IMR-90 (cell line): ENCODE results near the gene CSRP2.

Experiments
- BHLHE40 ChIP-seq: fragments of 150-350 bp; IDR thresholded peaks from 2 replicates; pipeline ENCODE4 v1.6.1; 2016; ENCODE audit warnings: mild to moderate bottlenecking, low read depth, low read length
- MAFK ChIP-seq: IDR thresholded peaks from 2 replicates; pipeline ENCODE4 v1.6.1; 2012; ENCODE audit warnings: low read depth, low read length, improper control_type of control experiment
- MXI1 ChIP-seq: IDR thresholded peaks from 2 replicates; pipeline ENCODE4 v1.6.1; 2012; ENCODE audit warnings: low read depth, mild to moderate bottlenecking, low read length, moderate library complexity, borderline replicate concordance
- POLR2A ChIP-seq: IDR thresholded peaks from 2 replicates; pipeline ENCODE4 v1.6.1; 2012; ENCODE audit warnings: mild to moderate bottlenecking, low read depth, low read length
- RCOR1 ChIP-seq: IDR thresholded peaks from 2 replicates; pipeline ENCODE4 v1.6.1; 2012; ENCODE audit warnings: mild to moderate bottlenecking, low read length, improper control_type of control experiment; ENCODE audit not compliant: insufficient replicate concordance
- RFX5 ChIP-seq: IDR thresholded peaks from 2 replicates; pipeline ENCODE4 v1.8.0; 2012; ENCODE audit warnings: low read depth, mild to moderate bottlenecking, low read length, moderate library complexity
- SMC3 ChIP-seq: fragments of 150-350 bp; IDR thresholded peaks from 2 replicates; pipeline ENCODE4 v1.6.1; 2016; ENCODE audit warnings: low read depth, mild to moderate bottlenecking, antibody characterized with exemption, low read length, moderate library complexity
- TF ChIP-seq, protein P1 (sequence below): conservative IDR thresholded peaks from 2 replicates; pipeline ENCODE4 v1.5.1; 2012; ENCODE audit warnings: mild to moderate bottlenecking, low read depth, low read length, improper control_type of control experiment

DNA sequence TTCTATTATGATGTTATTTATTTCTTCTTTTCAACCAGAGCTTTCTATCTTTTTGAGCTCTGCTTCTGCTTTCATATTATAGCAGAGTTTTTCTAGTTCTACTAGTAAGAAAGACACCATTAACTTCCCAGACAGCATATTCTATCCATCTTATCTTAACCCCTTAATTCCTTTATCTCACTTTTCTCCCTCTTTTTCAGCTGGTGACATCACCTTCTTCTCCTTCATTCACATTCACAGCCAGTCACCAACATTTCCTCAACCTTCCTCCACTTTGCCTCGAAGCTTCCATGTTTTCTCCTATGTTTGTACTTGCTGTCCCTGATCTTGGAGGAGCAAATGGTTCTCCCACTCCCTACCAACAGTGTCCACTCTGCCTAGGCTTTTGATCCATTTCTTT lies 3.5 kb upstream of the CSRP2 start:
- TF ChIP-seq, protein P1, sequence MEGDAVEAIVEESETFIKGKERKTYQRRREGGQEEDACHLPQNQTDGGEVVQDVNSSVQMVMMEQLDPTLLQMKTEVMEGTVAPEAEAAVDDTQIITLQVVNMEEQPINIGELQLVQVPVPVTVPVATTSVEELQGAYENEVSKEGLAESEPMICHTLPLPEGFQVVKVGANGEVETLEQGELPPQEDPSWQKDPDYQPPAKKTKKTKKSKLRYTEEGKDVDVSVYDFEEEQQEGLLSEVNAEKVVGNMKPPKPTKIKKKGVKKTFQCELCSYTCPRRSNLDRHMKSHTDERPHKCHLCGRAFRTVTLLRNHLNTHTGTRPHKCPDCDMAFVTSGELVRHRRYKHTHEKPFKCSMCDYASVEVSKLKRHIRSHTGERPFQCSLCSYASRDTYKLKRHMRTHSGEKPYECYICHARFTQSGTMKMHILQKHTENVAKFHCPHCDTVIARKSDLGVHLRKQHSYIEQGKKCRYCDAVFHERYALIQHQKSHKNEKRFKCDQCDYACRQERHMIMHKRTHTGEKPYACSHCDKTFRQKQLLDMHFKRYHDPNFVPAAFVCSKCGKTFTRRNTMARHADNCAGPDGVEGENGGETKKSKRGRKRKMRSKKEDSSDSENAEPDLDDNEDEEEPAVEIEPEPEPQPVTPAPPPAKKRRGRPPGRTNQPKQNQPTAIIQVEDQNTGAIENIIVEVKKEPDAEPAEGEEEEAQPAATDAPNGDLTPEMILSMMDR = no peak
- TF ChIP-seq POLR2A = no peak
- no peak for TF ChIP-seq RFX5
- no peak for TF ChIP-seq MXI1
- no peak for TF ChIP-seq RCOR1
- no peak for TF ChIP-seq SMC3
- no peak for TF ChIP-seq BHLHE40
- TF ChIP-seq MAFK = no peak
